Body of pancreas (tissue), 4 donors: ENCODE results near the gene FAM83F. TPM values are rescaled to one million over a fixed set of nuclear protein-coding genes. Genes with fewer than 3 reads are reported as not detected.

Source experiments
- ATAC-seq: fragments of 150-250 bp; one replicate; pipeline ENCODE4 v1.9.1; 2016
- DNase-seq, 4 donors: peaks; one replicate each; pipeline ENCODE4 v3.0.0-alpha.2; 2019
- H3K27ac ChIP-seq, 4 donors: fragments of 200-600 bp; sonication (generic); 1 replicate in 3 of 4; 2 replicates in 1 of 4; pipeline versions ENCODE4 v1.5.1 to v1.6.1; 2016 to 2019; ENCODE audit warnings: mild to moderate bottlenecking in 1 of 4, mixed read lengths in 1 of 4, moderate library complexity in 1 of 4
- H3K27me3 ChIP-seq, 2 donors: fragments of 200-600 bp; sonication (generic); one replicate each; pipeline ENCODE4 v1.6.0; 2016; ENCODE audit warnings: mild to moderate bottlenecking in 1 of 2
- H3K36me3 ChIP-seq, 2 donors: fragments of 200-600 bp; sonication (generic); replicated peaks in 1 of 2; 2 replicates each; pipeline ENCODE4 v1.5.1; 2016; ENCODE audit warnings: low read depth in 2 of 2; ENCODE audit not compliant: insufficient read depth in 1 of 2
- H3K4me1 ChIP-seq: fragments of 200-600 bp; sonication (generic); one replicate; pipeline ENCODE4 v1.6.0; 2016
- H3K4me3 ChIP-seq, 2 donors: fragments of 200-600 bp; sonication (generic); 1 replicate in 1 of 2; 2 replicates in 1 of 2; pipeline ENCODE4 v1.5.1; 2016 to 2019
- H3K9me3 ChIP-seq, 3 donors: fragments of 200-600 bp; sonication (generic); 1 replicate in 2 of 3; 2 replicates in 1 of 3; pipeline ENCODE4 v1.5.1; 2016
- CTCF ChIP-seq, 7 experiments: fragments of 450-650 bp in 4 of 7; fragments of 200-600 bp in 3 of 7; sonication (generic) in 3 of 7; IDR thresholded peaks; one replicate each; pipeline ENCODE4 v1.5.1; 2016 to 2019; ENCODE audit warnings: antibody characterized with exemption in 7 of 7
- POLR2A ChIP-seq, 3 donors: fragments of 450-650 bp; IDR thresholded peaks; one replicate each; pipeline ENCODE4 v1.6.1; 2016; ENCODE audit warnings: antibody characterized with exemption in 3 of 3, mild to moderate bottlenecking in 2 of 3
- WGBS, 2 donors: methylation state at CpG; one replicate each; pipeline ENCODE4 v1.1.5; 2017; 5-methylcytosine and 5-hydroxymethylcytosine counted together
- intact Hi-C: fragments of 100-400 bp; cut with DNase I; formaldehyde crosslinking; loops from one replicate; pipeline ENCODE4 v1.15.1; 2023
- total RNA-seq, 2 donors: library from RNA; depleted of rRNA; stranded (reverse); fragments of >200 nt; gene quantifications; one replicate each; pipeline ENCODE4 v1.1.0, GENCODE V29; 2016

FAM83F gene
- total RNA-seq, 2 donors from 2014 or later: 8.9 to 9.1 TPM

GRCh38 chr22:39980596-39980995, 14.2 kb upstream of the FAM83F start:
- ATAC-seq (peak; percentile 12), DNase-seq (no peak)
- H3K36me3 ChIP-seq: no peaks in the 10 kb centered on the region
- no peak overlapping the region for H3K4me3 ChIP-seq
- no peaks in the 10 kb centered on the region for H3K27me3 ChIP-seq
- H3K4me1 ChIP-seq: no peaks in the 10 kb centered on the region
- WGBS, 2 donors: 77 to 83% methylated on average over 6 of the region's 6 CpGs
- TF ChIP-seq CTCF (IDR thresholded peaks at IDR 0.05): no peak
- TF ChIP-seq POLR2A (IDR thresholded peaks at IDR 0.05): no peak
- no peaks in the 10 kb centered on the region for H3K9me3 ChIP-seq
- H3K27ac ChIP-seq: no peak overlapping the region
- intact Hi-C loops: no loop called here

- ATAC-seq (no peak), DNase-seq (no peak)
- H3K27me3 ChIP-seq: no peaks in the 10 kb centered on the region
- 92 to 93% methylated on average over 4 of the region's 4 CpGs for WGBS, 2 donors
- no peaks in the 10 kb centered on the region for H3K4me1 ChIP-seq
- no peaks in the 10 kb centered on the region for H3K36me3 ChIP-seq
- no peak overlapping the region for H3K27ac ChIP-seq
- H3K4me3 ChIP-seq: no peak overlapping the region
- intact Hi-C loops: no loop called here
- H3K9me3 ChIP-seq: no peaks in the 10 kb centered on the region
- TF ChIP-seq POLR2A (IDR thresholded peaks at IDR 0.05): no peak
- no peak for TF ChIP-seq CTCF (IDR thresholded peaks at IDR 0.05)
Observed at GRCh38 chr22:39983346-39983745, 11.4 kb upstream of the FAM83F start.

- Histone ChIP-seq H3K4me1 (no peaks in the 10 kb centered on the region), H3K9me3 (no peaks in the 10 kb centered on the region), H3K36me3 (no peaks in the 10 kb centered on the region), H3K27ac (no peak overlapping the region), H3K27me3 (no peaks in the 10 kb centered on the region), H3K4me3 (no peak overlapping the region)
- intact Hi-C loops: no loop called here
- 73 to 83% methylated on average over 2 of the region's 2 CpGs for WGBS, 2 donors
- DNase-seq: no peak
- no peak for TF ChIP-seq CTCF (IDR thresholded peaks at IDR 0.05)
- TF ChIP-seq POLR2A (IDR thresholded peaks at IDR 0.05): no peak
- ATAC-seq: no peak
Observed at GRCh38 chr22:39984006-39984405, 10.7 kb upstream of the FAM83F start.

GRCh38 chr22:39984746-39985145, 10.0 kb upstream of the FAM83F start:
- intact Hi-C loops: no loop called here
- ATAC-seq: no peak
- no peak for DNase-seq
- H3K36me3 ChIP-seq: no peaks in the 10 kb centered on the region
- H3K9me3 ChIP-seq: no peaks in the 10 kb centered on the region
- no peak overlapping the region for H3K27ac ChIP-seq
- no peaks in the 10 kb centered on the region for H3K4me1 ChIP-seq
- WGBS, 2 donors: 90 to 95% methylated on average over 2 of the region's 2 CpGs
- no peaks in the 10 kb centered on the region for H3K27me3 ChIP-seq
- TF ChIP-seq POLR2A (IDR thresholded peaks at IDR 0.05) (no peak), CTCF (IDR thresholded peaks at IDR 0.05) (no peak)
- H3K4me3 ChIP-seq: no peak overlapping the region

- intact Hi-C loops: no loop called here
- Histone ChIP-seq H3K4me3 (no peak overlapping the region), H3K27ac (no peak overlapping the region), H3K4me1 (peaks cover 6% of the 10 kb centered on the region), H3K9me3 (no peaks in the 10 kb centered on the region), H3K36me3 (no peaks in the 10 kb centered on the region), H3K27me3 (no peaks in the 10 kb centered on the region)
- WGBS, 2 donors: 82 to 90% methylated on average over 7 of the region's 7 CpGs
- DNase-seq (no peak), ATAC-seq (no peak)
- TF ChIP-seq POLR2A (IDR thresholded peaks at IDR 0.05): no peak
- TF ChIP-seq CTCF (IDR thresholded peaks at IDR 0.05): no peak
Observed at GRCh38 chr22:39985383-39986035, 9.2 kb upstream of the FAM83F start.
